Tibial nerve (tissue), 4 donors: ENCODE measurements around the gene SERTM2.

Source experiments
- CTCF ChIP-seq, 5 experiments: fragments of 200-600 bp in 3 of 5; fragments of 450-650 bp in 2 of 5; sonication (generic) in 3 of 5; IDR thresholded peaks; one replicate each; pipeline ENCODE4 v1.5.1; 2016 to 2019; ENCODE audit warnings: antibody characterized with exemption in 5 of 5, mild to moderate bottlenecking in 3 of 5, moderate library complexity in 2 of 5
- EP300 ChIP-seq, 2 donors: sonication (generic); formaldehyde crosslinking; IDR thresholded peaks; one replicate each; pipeline ENCODE4 v1.6.1; 2017; ENCODE audit warnings: antibody characterized with exemption in 2 of 2, mild to moderate bottlenecking in 1 of 2
- POLR2A ChIP-seq, 2 donors: fragments of 450-650 bp; IDR thresholded peaks; one replicate each; pipeline ENCODE4 v1.6.1; 2017; ENCODE audit warnings: antibody characterized with exemption in 2 of 2, mild to moderate bottlenecking in 2 of 2, moderate library complexity in 2 of 2

GRCh38 chrX:111507933-111508332, 3.5 kb upstream of the SERTM2 start:
- TF ChIP-seq CTCF (IDR thresholded peaks at IDR 0.05) (no peak), POLR2A (IDR thresholded peaks at IDR 0.05) (no peak), EP300 (IDR thresholded peaks at IDR 0.05) (no peak)
